CD4-positive, alpha-beta memory T cell (primary cell): ENCODE results near the gene C2orf68. TPM values are rescaled to one million over a fixed set of nuclear protein-coding genes. Genes with fewer than 3 reads are reported as not detected.
"Not testable (repeated sequence)": the region's sequence is repeated elsewhere in the genome, so short reads cannot be mapped to it uniquely, and the experiment has no call there.

ENCODE experiments used
- CTCF ChIA-PET: fragments of 350-600 bp; sonication (Branson Sonifier 250); formaldehyde crosslinking; loops from one replicate; lab custom pipeline; 2021; ENCODE audit warnings: inconsistent platforms; ENCODE audit not compliant: partially characterized antibody; lab: Charles Lee
- POLR2A ChIA-PET: fragments of 350-600 bp; sonication (Branson Sonifier 250); formaldehyde crosslinking; loops from one replicate; lab custom pipeline; 2021; ENCODE audit not compliant: partially characterized antibody; lab: Charles Lee
- DNase-seq, 5 donors: peaks; one replicate each; pipeline versions ENCODE4 v3.0.0 to v3.0.0-alpha.2; 2020 to 2022; ENCODE audit warnings: mixed read lengths in 1 of 5
- H3K27ac ChIP-seq: one replicate; pipeline ENCODE4 v1.7.0; 2013; ENCODE audit warnings: low read depth, low read length
- H3K27me3 ChIP-seq: 2 replicates; pipeline ENCODE4 v1.7.0; 2013; ENCODE audit warnings: mild to moderate bottlenecking, low read length, moderate library complexity; ENCODE audit not compliant: insufficient read depth
- H3K36me3 ChIP-seq: 2 replicates; pipeline ENCODE4 v1.7.0; 2013; ENCODE audit warnings: mild to moderate bottlenecking, low read length, moderate library complexity; ENCODE audit not compliant: insufficient read depth
- H3K4me1 ChIP-seq: 2 replicates; pipeline ENCODE4 v1.7.0; 2013; ENCODE audit warnings: mild to moderate bottlenecking, low read length, moderate library complexity; ENCODE audit not compliant: insufficient read depth
- H3K4me3 ChIP-seq, 2 donors: one replicate each; pipeline ENCODE4 v1.7.0; 2013; ENCODE audit warnings: low read length in 2 of 2, mild to moderate bottlenecking in 1 of 2
- H3K9me3 ChIP-seq, 2 donors: one replicate each; pipeline ENCODE4 v1.7.0; 2013; ENCODE audit warnings: low read length in 2 of 2, control low read depth in 1 of 2; ENCODE audit not compliant: control insufficient read depth in 1 of 2
- H3K27ac Mint-ChIP-seq, 7 donors: one replicate each; pipeline ENCODE4 v1.8.0; 2020 to 2021; ENCODE audit warnings: mixed read lengths in 7 of 7, mild to moderate bottlenecking in 6 of 7, inconsistent platforms in 3 of 7, moderate library complexity in 3 of 7
- H3K27me3 Mint-ChIP-seq, 2 donors: one replicate each; pipeline ENCODE4 v1.8.0; 2020 to 2021; ENCODE audit warnings: mixed read lengths in 2 of 2
- H3K36me3 Mint-ChIP-seq, 2 donors: one replicate each; pipeline ENCODE4 v1.8.0; 2020 to 2021; ENCODE audit warnings: mixed read lengths in 2 of 2, inconsistent platforms in 1 of 2, mild to moderate bottlenecking in 1 of 2
- H3K4me1 Mint-ChIP-seq, 4 donors: one replicate each; pipeline ENCODE4 v1.8.0; 2020 to 2021; ENCODE audit warnings: mixed read lengths in 4 of 4, mild to moderate bottlenecking in 1 of 4
- H3K4me3 Mint-ChIP-seq, 8 donors: one replicate each; pipeline ENCODE4 v1.8.0; 2020 to 2021; ENCODE audit warnings: mixed read lengths in 8 of 8, mild to moderate bottlenecking in 7 of 8, moderate library complexity in 6 of 8, inconsistent platforms in 3 of 8
- H3K9me3 Mint-ChIP-seq, 8 donors: one replicate each; pipeline ENCODE4 v1.8.0; 2020 to 2021; ENCODE audit warnings: mixed read lengths in 8 of 8, mild to moderate bottlenecking in 5 of 8, inconsistent platforms in 3 of 8, moderate library complexity in 1 of 8
- intact Hi-C: fragments of 100-400 bp; cut with micrococcal nuclease; formaldehyde crosslinking; loops from one replicate; pipeline ENCODE4 v1.15.1; 2023
- polyA plus RNA-seq, 2 donors: library from polyadenylated mRNA; unstranded; fragments of 300-500 nt; fragmentation: Illumina TruSeq; gene quantifications; one replicate each; pipeline ENCODE4 v1.2.3, GENCODE V29; 2021
- total RNA-seq, 2 experiments: library from RNA; stranded (reverse); gene quantifications; one replicate each; pipeline ENCODE4 v1.2.3, GENCODE V29; 2021

The C2orf68 gene
- total and polyA plus RNA-seq, 4 experiments from 2014 or later = 16.9 to 89.9 (median 53.3) TPM

DNA sequence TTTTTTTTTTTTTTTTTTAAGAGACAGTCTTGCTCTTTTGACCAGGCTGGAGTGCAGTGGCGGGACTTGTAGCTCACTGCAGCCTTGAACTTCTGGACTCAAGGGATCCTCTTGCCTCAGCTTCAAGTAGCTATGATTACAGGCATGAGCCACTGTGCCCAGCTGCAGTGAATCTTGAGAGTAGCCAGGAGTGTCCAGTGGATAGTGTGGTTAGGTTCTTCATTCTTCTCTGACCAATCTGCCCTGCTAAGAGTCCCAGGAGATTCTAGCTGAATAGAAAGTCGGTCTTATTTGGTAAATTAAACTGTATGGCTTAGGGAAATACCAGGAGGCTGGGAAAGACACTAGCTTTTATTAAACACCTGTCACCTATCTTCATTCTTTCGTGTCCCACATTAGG is 19.4 kb upstream of the C2orf68 start:
- Histone ChIP-seq H3K9me3 (no peaks in the 10 kb centered on the region), H3K4me1 (peaks cover 6% of the 10 kb centered on the region), H3K27me3 (no peaks in the 10 kb centered on the region), H3K4me3 (no peak overlapping the region), H3K27ac (no peak overlapping the region), H3K36me3 (peaks cover 52% of the 10 kb centered on the region)
- Mint-ChIP-seq H3K36me3 (peaks cover 43 to 80% of the 10 kb centered on the region in 2 donors), H3K27me3 (no peaks in the 10 kb centered on the region), H3K4me1 (peaks cover 7 to 15% (median 12%) of the 10 kb centered on the region in 4 donors), H3K4me3 (no peak overlapping the region), H3K27ac (peak overlapping the region in 1 of 7 donors; percentile 60), H3K9me3 (no peaks in the 10 kb centered on the region)
- POLR2A ChIA-PET = no interaction called here
- CTCF ChIA-PET = interaction anchor here (0.6 to 0.9 kb wide), 2 partner anchors 9 to 438 kb away, joined by 3 read pairs; no protein-coding TSS in a partner anchor
- intact Hi-C loops = no loop called here
- DNase-seq = no peak

DNA sequence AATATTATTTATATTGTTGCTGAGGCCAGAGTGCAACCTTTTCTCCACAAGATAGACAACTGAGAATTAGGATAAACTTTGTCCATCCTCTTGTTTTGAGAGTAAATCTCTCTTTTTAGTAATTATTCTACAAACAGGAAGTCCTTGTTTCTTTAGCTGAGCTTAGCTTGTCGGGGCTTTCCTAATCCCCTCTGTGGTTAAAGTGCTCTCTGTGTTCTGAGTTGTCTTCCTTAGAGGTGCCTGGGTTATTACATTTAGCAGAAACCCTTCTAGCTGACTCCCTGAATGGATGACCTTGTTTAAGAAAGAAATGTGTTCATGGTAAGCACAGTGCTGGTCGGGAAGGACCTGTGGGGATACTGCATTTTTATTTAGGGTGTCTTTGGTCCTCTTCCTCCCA is 16.8 kb upstream of the C2orf68 start:
- Histone ChIP-seq H3K4me3 (no peak overlapping the region), H3K36me3 (peaks cover 58% of the 10 kb centered on the region), H3K27ac (no peak overlapping the region), H3K9me3 (no peaks in the 10 kb centered on the region), H3K4me1 (peaks cover 6% of the 10 kb centered on the region), H3K27me3 (no peaks in the 10 kb centered on the region)
- ChIA-PET POLR2A (interaction anchor here (1.1 kb wide), 1 partner anchor 13 kb away, joined by 4 read pairs; the partner anchor contains the start of gene USP39), CTCF (interaction anchor here (1.3 to 3.1 kb wide), 2 partner anchors 9 to 17 kb away, joined by 3 to 24 read pairs; partner anchors contain the start of gene C2orf68)
- intact Hi-C loops = no loop called here
- H3K4me3 Mint-ChIP-seq = no peak overlapping the region
- peaks cover 0 to 12% (median 3%) of the 10 kb centered on the region in 4 donors for H3K4me1 Mint-ChIP-seq
- no peak for DNase-seq
- H3K27me3 Mint-ChIP-seq = no peaks in the 10 kb centered on the region
- H3K27ac Mint-ChIP-seq = peak overlapping the region in 2 of 7 donors; percentile 4 to 46
- H3K9me3 Mint-ChIP-seq = no peaks in the 10 kb centered on the region
- H3K36me3 Mint-ChIP-seq = peaks cover 43 to 84% of the 10 kb centered on the region in 2 donors

DNA sequence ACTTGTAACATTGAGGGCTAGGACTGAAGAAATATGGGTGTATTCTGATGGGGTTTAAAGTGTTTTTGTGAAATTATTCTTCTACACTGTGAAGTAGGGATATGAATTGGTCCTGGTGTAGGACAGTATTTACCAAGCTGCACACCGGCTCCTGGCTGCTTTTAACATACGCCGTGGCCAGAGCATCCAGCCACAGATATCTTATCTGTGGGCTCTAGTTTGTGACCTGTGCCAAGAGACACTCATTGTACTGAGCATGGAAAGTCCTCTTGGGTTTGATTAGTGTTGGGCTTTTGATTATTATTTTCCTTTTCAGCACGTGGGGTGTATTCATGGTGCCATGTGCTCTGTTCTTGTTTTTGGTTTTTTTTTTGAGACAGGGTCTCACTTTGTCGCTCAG is 12.1 kb upstream of the C2orf68 start:
- POLR2A ChIA-PET = interaction anchor here (0.6 kb wide), 1 partner anchor 543 kb away, joined by 5 read pairs; no protein-coding TSS in a partner anchor
- DNase-seq = no peak
- Mint-ChIP-seq H3K27ac (peak overlapping the region in 1 of 7 donors; percentile 61), H3K9me3 (no peaks in the 10 kb centered on the region), H3K36me3 (peaks cover 40 to 70% of the 10 kb centered on the region in 2 donors), H3K27me3 (no peaks in the 10 kb centered on the region), H3K4me1 (peaks cover 5 to 14% (median 10%) of the 10 kb centered on the region in 4 donors), H3K4me3 (no peak overlapping the region)
- Histone ChIP-seq H3K27me3 (no peaks in the 10 kb centered on the region), H3K36me3 (peaks cover 72% of the 10 kb centered on the region), H3K4me1 (peaks cover 9% of the 10 kb centered on the region), H3K9me3 (no peaks in the 10 kb centered on the region), H3K27ac (no peak overlapping the region), H3K4me3 (no peak overlapping the region)
- intact Hi-C loops = no loop called here
- CTCF ChIA-PET = interaction anchor here (7.3 kb wide), 1 partner anchor 12 kb away, joined by 68 read pairs; no protein-coding TSS in a partner anchor

DNA sequence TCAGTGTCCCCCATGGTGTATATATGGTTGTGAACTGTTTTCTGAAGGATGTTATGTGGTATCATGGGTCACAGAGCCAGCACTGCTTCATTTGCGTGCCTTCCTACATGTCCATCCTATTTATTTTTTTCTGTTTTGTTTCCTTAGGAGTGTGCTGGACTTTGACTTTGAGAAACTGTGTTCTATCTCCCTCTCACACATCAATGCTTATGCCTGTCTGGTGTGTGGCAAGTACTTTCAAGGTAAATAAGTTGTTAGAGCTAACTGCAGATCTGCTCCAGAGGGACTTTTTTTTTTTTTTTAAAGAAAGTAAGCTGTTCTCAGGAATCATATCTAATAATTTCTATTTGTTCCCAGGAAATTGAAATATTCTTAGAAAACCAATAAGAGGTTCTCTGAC is 9.5 kb upstream of the C2orf68 start:
- ChIA-PET CTCF (interaction anchor here (7.3 kb wide), 1 partner anchor 15 kb away, joined by 68 read pairs; no protein-coding TSS in a partner anchor), POLR2A (no interaction called here)
- no peak for DNase-seq
- Mint-ChIP-seq H3K4me3 (no peak overlapping the region), H3K9me3 (no peaks in the 10 kb centered on the region), H3K36me3 (peaks cover 34 to 57% of the 10 kb centered on the region in 2 donors), H3K27ac (peak overlapping the region in 1 of 7 donors; percentile 46), H3K4me1 (peaks cover 13 to 26% (median 20%) of the 10 kb centered on the region in 4 donors), H3K27me3 (no peaks in the 10 kb centered on the region)
- Histone ChIP-seq H3K4me3 (no peak overlapping the region), H3K9me3 (no peaks in the 10 kb centered on the region), H3K4me1 (peaks cover 25% of the 10 kb centered on the region), H3K27ac (no peak overlapping the region), H3K27me3 (no peaks in the 10 kb centered on the region), H3K36me3 (peaks cover 57% of the 10 kb centered on the region)
- intact Hi-C loops = no loop called here

DNA sequence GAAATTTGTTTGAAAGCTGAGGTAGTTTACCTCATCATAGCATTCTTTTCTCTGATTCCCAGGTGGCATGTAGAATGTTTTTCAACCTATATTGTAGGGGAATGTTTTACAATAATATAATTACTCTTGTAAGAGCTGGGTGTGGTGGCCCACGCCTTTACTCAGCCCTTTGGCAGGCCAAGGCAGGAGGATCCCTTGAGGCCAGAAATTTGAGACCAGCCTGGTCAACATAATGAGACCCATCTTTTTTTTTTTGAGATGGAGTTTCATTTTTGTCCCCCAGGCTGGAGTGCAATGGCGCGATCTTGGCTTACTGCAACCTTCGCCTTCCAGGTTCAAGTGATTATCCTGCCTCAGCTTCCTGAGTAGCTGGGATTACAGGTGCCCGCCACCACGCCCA is 7.8 kb upstream of the C2orf68 start:
- no peak overlapping the region for H3K27ac ChIP-seq
- no peaks in the 10 kb centered on the region for H3K9me3 Mint-ChIP-seq
- H3K4me3 Mint-ChIP-seq = no peak overlapping the region
- peaks cover 24 to 45% of the 10 kb centered on the region in 2 donors for H3K36me3 Mint-ChIP-seq
- peaks cover 40% of the 10 kb centered on the region for H3K36me3 ChIP-seq
- no peaks in the 10 kb centered on the region for H3K27me3 ChIP-seq
- no peak overlapping the region for H3K4me3 ChIP-seq
- DNase-seq = no peak
- no peaks in the 10 kb centered on the region for H3K27me3 Mint-ChIP-seq
- peaks cover 14 to 33% (median 24%) of the 10 kb centered on the region in 4 donors for H3K4me1 Mint-ChIP-seq
- H3K9me3 ChIP-seq = no peaks in the 10 kb centered on the region
- ChIA-PET CTCF (interaction anchor here (0.9 to 7.3 kb wide), 4 partner anchors 17 to 200 kb away, joined by 3 to 68 read pairs (median 4); no protein-coding TSS in a partner anchor), POLR2A (interaction anchor here (0.9 to 1.5 kb wide), 3 partner anchors 15 to 24 kb away, joined by 3 to 8 read pairs (median 5); partner anchors contain the start of gene RNF181)
- peak overlapping the region in 1 of 7 donors; percentile 60 for H3K27ac Mint-ChIP-seq
- intact Hi-C loops = loop anchor here (5.0 to 10.0 kb wide), 2 partner anchors 295 to 488 kb away; partner anchors contain the start of genes POLR1A, PTCD3 and TGOLN2
- peaks cover 31% of the 10 kb centered on the region for H3K4me1 ChIP-seq

DNA sequence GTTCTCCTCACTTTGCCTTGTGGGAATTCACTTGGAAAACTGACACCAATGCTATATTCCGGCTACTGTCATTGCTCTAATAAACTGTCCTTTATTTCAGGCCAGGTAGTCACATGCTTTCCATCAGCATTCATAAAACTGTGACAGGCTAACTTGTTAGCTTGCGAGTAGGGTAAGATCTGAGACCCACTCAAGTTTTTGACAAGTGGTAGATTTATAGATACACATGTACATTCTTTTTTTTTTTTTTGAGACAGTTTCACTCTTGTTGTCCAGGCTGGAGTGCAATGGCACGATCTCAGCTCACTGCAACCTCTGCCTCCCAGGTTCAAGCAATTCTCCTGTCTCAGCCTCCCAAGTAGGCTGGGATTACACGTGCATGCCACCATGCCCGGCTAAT is 5.9 kb upstream of the C2orf68 start:
- not testable (repeated sequence) for H3K27me3 Mint-ChIP-seq, H3K9me3 ChIP-seq, DNase-seq, H3K27me3 ChIP-seq, H3K9me3 Mint-ChIP-seq, H3K27ac ChIP-seq
- ChIA-PET POLR2A (interaction anchor here (0.7 to 3.6 kb wide), 5 partner anchors 20 to 291 kb away, joined by 3 to 31 read pairs (median 4); partner anchors contain the start of genes MAT2A and RNF181), CTCF (interaction anchor here (0.6 to 7.3 kb wide), 2 partner anchors 18 to 211 kb away, joined by 3 to 68 read pairs; no protein-coding TSS in a partner anchor)
- peaks cover 31% of the 10 kb centered on the region for H3K4me1 ChIP-seq
- peak overlapping the region in 1 of 2 donors; percentile 43 for H3K4me3 ChIP-seq
- Mint-ChIP-seq H3K27ac (peak overlapping the region in 6 of 7 donors; percentile 27 to 96 (median 80)), H3K4me1 (peaks cover 13 to 33% (median 22%) of the 10 kb centered on the region in 4 donors), H3K36me3 (peaks cover 10 to 28% of the 10 kb centered on the region in 2 donors), H3K4me3 (peak overlapping the region; percentile 93 to 99 (median 96))
- peaks cover 23% of the 10 kb centered on the region for H3K36me3 ChIP-seq
- intact Hi-C loops = loop anchor here (2.0 to 10.0 kb wide), 4 partner anchors 23 to 490 kb away; partner anchors contain the start of genes MAT2A, POLR1A, PTCD3 and RNF181

DNA sequence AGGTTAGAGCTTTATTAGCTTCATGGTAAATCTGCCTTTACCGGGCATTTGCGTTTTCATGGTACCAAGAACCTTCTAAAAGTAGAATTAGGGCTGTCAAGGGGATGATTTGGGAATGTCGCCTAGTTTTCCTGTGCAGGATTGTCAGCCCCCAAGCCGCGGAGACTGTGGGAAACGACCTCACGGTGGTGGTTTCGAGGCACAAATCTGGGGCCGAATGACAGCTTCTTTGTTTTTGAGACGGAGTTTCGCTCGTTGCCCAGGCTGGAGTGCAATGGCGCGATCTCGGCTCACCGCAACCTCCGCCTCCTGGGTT is 3.5 kb upstream of the C2orf68 start:
- peaks cover 10% of the 10 kb centered on the region for H3K36me3 ChIP-seq
- no peak for DNase-seq
- peak overlapping the region in 6 of 7 donors; percentile 46 to 96 (median 96) for H3K27ac Mint-ChIP-seq
- no peak overlapping the region for H3K27ac ChIP-seq
- peaks cover 14 to 41% (median 25%) of the 10 kb centered on the region in 4 donors for H3K4me1 Mint-ChIP-seq
- H3K36me3 Mint-ChIP-seq = peaks cover 0 to 24% of the 10 kb centered on the region in 2 donors
- H3K9me3 Mint-ChIP-seq = no peaks in the 10 kb centered on the region
- ChIA-PET CTCF (interaction anchor here (0.8 to 2.0 kb wide), 3 partner anchors 11 to 49 kb away, joined by 3 to 16 read pairs (median 3); no protein-coding TSS in a partner anchor), POLR2A (interaction anchor here (0.9 to 6.5 kb wide), 9 partner anchors 12 to 491 kb away, joined by 3 to 86 read pairs (median 6); partner anchors contain the start of genes ELMOD3, MAT2A, POLR1A and PTCD3)
- H3K4me3 ChIP-seq = no peak overlapping the region
- H3K27me3 Mint-ChIP-seq = no peaks in the 10 kb centered on the region
- peak overlapping the region; percentile 7 to 98 (median 76) for H3K4me3 Mint-ChIP-seq
- no peaks in the 10 kb centered on the region for H3K27me3 ChIP-seq
- no peaks in the 10 kb centered on the region for H3K9me3 ChIP-seq
- intact Hi-C loops = loop anchor here (5.0 to 10.0 kb wide), 2 partner anchors 291 to 492 kb away; partner anchors contain the start of genes POLR1A, PTCD3 and TGOLN2
- peaks cover 46% of the 10 kb centered on the region for H3K4me1 ChIP-seq
